OCI-LY3 (cell line): ENCODE data around the gene SPARCL1.

Experiments
- H2AFZ ChIP-seq: fragments of 200-600, 300-600 bp; shearing (Covaris generic); 2 replicates; pipeline ENCODE4 v1.6.0; 2014; ENCODE audit warnings: antibody characterized with exemption, low read depth, low read length
- H3K27ac ChIP-seq: fragments of 200-600, 300-600 bp; sonication (generic); 2 replicates; pipeline ENCODE4 v1.5.1; 2014; ENCODE audit warnings: mild to moderate bottlenecking, low read length, moderate library complexity, mixed read lengths
- H3K27me3 ChIP-seq: fragments of 200-600, 300-600 bp; sonication (generic); 2 replicates; pipeline ENCODE4 v1.6.1; 2014; ENCODE audit warnings: low read depth, low read length, mixed read lengths
- H3K36me3 ChIP-seq: fragments of 200-600, 300-600 bp; sonication (generic); replicated peaks from 2 replicates; pipeline ENCODE3; 2014; ENCODE audit warnings: low read depth, low read length, mixed read lengths
- H3K4me1 ChIP-seq: fragments of 300-600, 200-600 bp; sonication (generic); 2 replicates; pipeline ENCODE4 v1.6.1; 2014; ENCODE audit warnings: low read length, mixed read lengths
- H3K4me2 ChIP-seq: fragments of 200-600, 300-600 bp; sonication (generic); 2 replicates; pipeline ENCODE4 v1.6.1; 2014; ENCODE audit warnings: low read length, mixed read lengths
- H3K4me3 ChIP-seq: fragments of 300-600, 200-600 bp; sonication (generic); 2 replicates; pipeline ENCODE4 v1.5.1; 2014; ENCODE audit warnings: antibody characterized with exemption, mild to moderate bottlenecking, low read length, moderate library complexity
- H3K79me2 ChIP-seq: fragments of 300-600, 200-600 bp; shearing (Covaris generic); 2 replicates; pipeline ENCODE4 v1.6.1; 2014; ENCODE audit warnings: mild to moderate bottlenecking, low read length, mixed read lengths
- H3K9ac ChIP-seq: fragments of 300-600, 200-600 bp; shearing (Covaris generic); 2 replicates; pipeline ENCODE4 v1.6.0; 2014; ENCODE audit warnings: mild to moderate bottlenecking, low read length, moderate library complexity
- H3K9me3 ChIP-seq: fragments of 200-600, 300-600 bp; shearing (Covaris generic); 2 replicates; pipeline ENCODE4 v1.6.1; 2014; ENCODE audit warnings: low read length, mixed read lengths; ENCODE audit not compliant: insufficient read depth
- H4K20me1 ChIP-seq: fragments of 200-600, 300-600 bp; sonication (generic); 2 replicates; pipeline ENCODE4 v1.6.1; 2016; ENCODE audit warnings: low read length, mixed read lengths; ENCODE audit not compliant: insufficient read depth
- CTCF ChIP-seq: fragments of 200-600, 300-600 bp; sonication (generic); IDR thresholded peaks from 2 replicates; pipeline ENCODE4 v1.5.1; 2014; ENCODE audit warnings: antibody characterized with exemption, low read length, low read depth
- EZH2phosphoT487 ChIP-seq: fragments of 200-600 bp; shearing (Covaris generic); IDR thresholded peaks from 2 replicates; pipeline ENCODE4 v1.6.1; 2018; ENCODE audit warnings: antibody characterized with exemption, mixed run types, low read depth

SPARCL1 gene

GRCh38 chr4:87530868-87531267 lies 1.7 kb upstream of the SPARCL1 start:
- Histone ChIP-seq H2AFZ (no peak overlapping the region), H3K79me2 (no peaks in the 10 kb centered on the region)
- TF ChIP-seq CTCF (no peak), EZH2phosphoT487 (no peak)

GRCh38 chr4:87530229-87530628 lies 1.1 kb upstream of the SPARCL1 start:
- peaks cover 5% of the 10 kb centered on the region; the same call in 1 of the 2 replicates for H3K4me1 ChIP-seq
- TF ChIP-seq CTCF (no peak), EZH2phosphoT487 (no peak)
- H2AFZ ChIP-seq = no peak overlapping the region

More at GRCh38 chr4:87530868-87531267, 1.7 kb upstream of the SPARCL1 start:
- Histone ChIP-seq H4K20me1 (no peaks in the 10 kb centered on the region), H3K27ac (no peak overlapping the region), H3K4me1 (peaks cover 5% of the 10 kb centered on the region; the same call in 1 of the 2 replicates), H3K36me3 (no peaks in the 10 kb centered on the region), H3K27me3 (no peaks in the 10 kb centered on the region), H3K4me2 (no peak overlapping the region), H3K9me3 (no peaks in the 10 kb centered on the region), H3K9ac (no peak overlapping the region), H3K4me3 (no peak overlapping the region)

GRCh38 chr4:87527431-87528220 lies 1.6 kb downstream of the SPARCL1 start:
- no peak overlapping the region for H3K27ac ChIP-seq
- no peak overlapping the region for H2AFZ ChIP-seq
- no peaks in the 10 kb centered on the region for H3K79me2 ChIP-seq
- no peaks in the 10 kb centered on the region for H3K27me3 ChIP-seq
- 0 out of 2 replicates have a peak, but pooled peaks cover 2% of the 10 kb centered on the region for H3K9me3 ChIP-seq
- H3K9ac ChIP-seq = no peak overlapping the region
- H3K4me3 ChIP-seq = no peak overlapping the region
- peaks cover under 1% of the 10 kb centered on the region; the same call in 1 of the 2 replicates for H3K4me1 ChIP-seq
- H3K36me3 ChIP-seq = no peaks in the 10 kb centered on the region
- H4K20me1 ChIP-seq = no peaks in the 10 kb centered on the region
- TF ChIP-seq CTCF (no peak), EZH2phosphoT487 (no peak)
- no peak overlapping the region for H3K4me2 ChIP-seq

More at GRCh38 chr4:87530229-87530628, 1.1 kb upstream of the SPARCL1 start:
- Histone ChIP-seq H3K4me3 (no peak overlapping the region), H3K36me3 (no peaks in the 10 kb centered on the region), H3K9ac (no peak overlapping the region), H3K9me3 (no peaks in the 10 kb centered on the region), H3K79me2 (no peaks in the 10 kb centered on the region), H3K27me3 (no peaks in the 10 kb centered on the region), H4K20me1 (no peaks in the 10 kb centered on the region), H3K27ac (no peak overlapping the region), H3K4me2 (no peak overlapping the region)

- no peak overlapping the region for H3K4me3 ChIP-seq
- no peak overlapping the region for H3K4me2 ChIP-seq
- H2AFZ ChIP-seq = no peak overlapping the region
- TF ChIP-seq EZH2phosphoT487 (no peak), CTCF (no peak)
- 0 out of 2 replicates have a peak, but pooled peaks cover 2% of the 10 kb centered on the region for H3K9me3 ChIP-seq
- no peaks in the 10 kb centered on the region for H3K79me2 ChIP-seq
- no peaks in the 10 kb centered on the region for H3K36me3 ChIP-seq
- no peak overlapping the region for H3K9ac ChIP-seq
- H3K27me3 ChIP-seq = no peaks in the 10 kb centered on the region
- H3K27ac ChIP-seq = no peak overlapping the region
- H4K20me1 ChIP-seq = no peaks in the 10 kb centered on the region
- H3K4me1 ChIP-seq = no peaks in the 10 kb centered on the region
These were observed 3.4 kb downstream of the SPARCL1 start for GRCh38 chr4:87525636-87526295.
